Parathyroid adenoma (tissue), 2 donors: ENCODE measurements around the gene PHRF1.

Source experiments
- H2AFZ ChIP-seq: fragments of 300-600 bp; sonication (generic); one replicate; pipeline ENCODE4 v1.7.0; 2017; ENCODE audit warnings: antibody characterized with exemption, mild to moderate bottlenecking
- H3K27ac ChIP-seq: fragments of 300-600 bp; sonication (generic); one replicate; pipeline ENCODE4 v1.7.0; 2017
- H3K27me3 ChIP-seq: fragments of 300-600 bp; sonication (generic); one replicate; pipeline ENCODE4 v1.7.0; 2017; ENCODE audit warnings: low read length; ENCODE audit not compliant: control insufficient read depth, insufficient read depth
- H3K36me3 ChIP-seq: fragments of 300-600 bp; sonication (generic); one replicate; pipeline ENCODE4 v1.7.0; 2017; ENCODE audit warnings: low read length; ENCODE audit not compliant: control insufficient read depth, insufficient read depth
- H3K4me1 ChIP-seq: fragments of 300-600 bp; sonication (generic); one replicate; pipeline ENCODE4 v1.7.0; 2017; ENCODE audit warnings: control low read depth
- H3K4me2 ChIP-seq: fragments of 300-600 bp; sonication (generic); one replicate; pipeline ENCODE4 v1.7.0; 2017; ENCODE audit warnings: low read length
- H3K4me3 ChIP-seq: fragments of 300-600 bp; sonication (generic); one replicate; pipeline ENCODE4 v1.7.0; 2017; ENCODE audit warnings: low read depth, low read length
- H3K79me2 ChIP-seq: fragments of 300-600 bp; sonication (generic); one replicate; pipeline ENCODE4 v1.7.0; 2017; ENCODE audit warnings: control low read depth
- H3K9ac ChIP-seq: fragments of 300-600 bp; sonication (generic); one replicate; pipeline ENCODE4 v1.7.0; 2017; ENCODE audit warnings: mild to moderate bottlenecking
- H3K9me3 ChIP-seq: fragments of 300-600 bp; sonication (generic); one replicate; pipeline ENCODE4 v1.7.0; 2017; ENCODE audit warnings: low read length; ENCODE audit not compliant: control insufficient read depth
- TF ChIP-seq, protein P1 (sequence below): fragments of 300-600 bp; sonication (generic); IDR thresholded peaks from one replicate; pipeline ENCODE4 v1.7.0; 2017; ENCODE audit warnings: antibody characterized with exemption, mild to moderate bottlenecking
- donor health status: primary hyperparathyroidism.

PHRF1 gene

GRCh38 chr11:640021-640706, 63.9 kb downstream of the PHRF1 start:
- H3K4me2 ChIP-seq, result no peak overlapping the region
- H3K36me3 ChIP-seq, result no peaks in the 10 kb centered on the region
- no peak overlapping the region for H2AFZ ChIP-seq
- H3K4me3 ChIP-seq, result no peak overlapping the region
- TF ChIP-seq, protein P1, sequence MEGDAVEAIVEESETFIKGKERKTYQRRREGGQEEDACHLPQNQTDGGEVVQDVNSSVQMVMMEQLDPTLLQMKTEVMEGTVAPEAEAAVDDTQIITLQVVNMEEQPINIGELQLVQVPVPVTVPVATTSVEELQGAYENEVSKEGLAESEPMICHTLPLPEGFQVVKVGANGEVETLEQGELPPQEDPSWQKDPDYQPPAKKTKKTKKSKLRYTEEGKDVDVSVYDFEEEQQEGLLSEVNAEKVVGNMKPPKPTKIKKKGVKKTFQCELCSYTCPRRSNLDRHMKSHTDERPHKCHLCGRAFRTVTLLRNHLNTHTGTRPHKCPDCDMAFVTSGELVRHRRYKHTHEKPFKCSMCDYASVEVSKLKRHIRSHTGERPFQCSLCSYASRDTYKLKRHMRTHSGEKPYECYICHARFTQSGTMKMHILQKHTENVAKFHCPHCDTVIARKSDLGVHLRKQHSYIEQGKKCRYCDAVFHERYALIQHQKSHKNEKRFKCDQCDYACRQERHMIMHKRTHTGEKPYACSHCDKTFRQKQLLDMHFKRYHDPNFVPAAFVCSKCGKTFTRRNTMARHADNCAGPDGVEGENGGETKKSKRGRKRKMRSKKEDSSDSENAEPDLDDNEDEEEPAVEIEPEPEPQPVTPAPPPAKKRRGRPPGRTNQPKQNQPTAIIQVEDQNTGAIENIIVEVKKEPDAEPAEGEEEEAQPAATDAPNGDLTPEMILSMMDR, result no peak
- H3K4me1 ChIP-seq, result no peaks in the 10 kb centered on the region
- H3K27ac ChIP-seq, result no peak overlapping the region
- no peaks in the 10 kb centered on the region for H3K9me3 ChIP-seq
- no peak overlapping the region for H3K9ac ChIP-seq
- H3K79me2 ChIP-seq, result no peaks in the 10 kb centered on the region
- no peaks in the 10 kb centered on the region for H3K27me3 ChIP-seq

DNA sequence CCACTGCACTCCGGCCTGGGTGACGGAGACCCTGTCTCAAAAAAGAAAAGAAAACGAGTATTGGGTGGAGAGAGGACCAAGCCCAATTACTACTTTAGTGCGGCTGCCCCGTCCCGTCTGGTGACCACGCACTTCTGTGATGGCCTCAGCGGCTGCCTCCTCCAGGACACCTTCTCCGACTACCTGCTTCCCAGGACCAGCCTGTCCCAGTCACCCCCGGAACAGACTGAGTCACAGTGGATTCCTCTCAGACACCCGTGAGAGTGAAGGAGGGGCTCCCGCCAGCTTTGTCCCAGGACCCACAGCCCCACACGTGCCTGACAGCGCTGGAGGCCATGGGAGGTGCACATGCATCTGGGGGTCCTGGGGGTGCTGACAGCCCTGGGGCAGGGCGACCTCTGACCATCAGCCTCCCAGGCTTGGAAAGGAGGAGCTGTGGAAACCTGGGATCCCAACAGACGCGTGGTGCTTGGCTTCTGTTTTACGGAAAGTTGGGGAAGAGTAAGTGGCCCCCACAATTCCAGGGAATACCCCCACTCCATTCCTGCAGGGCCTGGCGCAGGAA, 65.6 kb downstream of the PHRF1 start:
- H3K4me1 ChIP-seq, result no peaks in the 10 kb centered on the region
- H3K4me2 ChIP-seq, result no peak overlapping the region
- H3K36me3 ChIP-seq, result no peaks in the 10 kb centered on the region

DNA sequence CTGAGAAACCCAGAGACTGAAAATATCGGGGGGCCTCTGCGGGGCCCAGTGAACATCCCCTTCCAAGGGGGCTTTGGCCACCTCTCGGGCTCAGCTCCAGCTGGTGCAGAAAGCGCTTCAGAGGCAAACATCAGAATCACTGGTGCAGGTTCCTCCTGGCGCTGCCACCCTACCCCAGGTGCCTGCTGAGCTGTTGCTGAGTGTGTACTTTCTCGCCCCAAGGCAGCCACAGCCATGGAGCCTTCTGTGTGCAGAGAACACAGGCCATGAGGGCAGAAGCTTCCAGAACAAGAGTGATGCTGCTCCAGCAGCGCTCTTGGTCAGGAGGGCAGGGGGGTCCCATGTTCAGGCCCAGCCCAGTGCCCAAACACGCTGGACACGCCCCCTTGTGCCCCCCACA, 67.1 kb downstream of the PHRF1 start:
- no peaks in the 10 kb centered on the region for H3K27me3 ChIP-seq
- H3K4me3 ChIP-seq, result no peak overlapping the region
- no peak overlapping the region for H2AFZ ChIP-seq
- H3K27ac ChIP-seq, result no peak overlapping the region
- no peaks in the 10 kb centered on the region for H3K79me2 ChIP-seq
- H3K36me3 ChIP-seq, result no peaks in the 10 kb centered on the region
- H3K9ac ChIP-seq, result no peak overlapping the region
- H3K4me1 ChIP-seq, result no peaks in the 10 kb centered on the region
- no peak overlapping the region for H3K4me2 ChIP-seq
- no peaks in the 10 kb centered on the region for H3K9me3 ChIP-seq
- TF ChIP-seq, protein P1, result no peak

More for the DNA sequence above, 65.6 kb downstream of the PHRF1 start:
- Histone ChIP-seq H3K9me3 (no peaks in the 10 kb centered on the region), H3K4me3 (no peak overlapping the region), H3K27ac (no peak overlapping the region), H3K79me2 (no peaks in the 10 kb centered on the region), H2AFZ (no peak overlapping the region), H3K9ac (no peak overlapping the region), H3K27me3 (no peaks in the 10 kb centered on the region)
- TF ChIP-seq, protein P1, result no peak

GRCh38 chr11:643849-644738, 67.8 kb downstream of the PHRF1 start:
- H2AFZ ChIP-seq, result no peak overlapping the region
- H3K4me1 ChIP-seq, result no peaks in the 10 kb centered on the region
- H3K4me2 ChIP-seq, result no peak overlapping the region
- no peaks in the 10 kb centered on the region for H3K27me3 ChIP-seq
- no peak overlapping the region for H3K4me3 ChIP-seq
- no peaks in the 10 kb centered on the region for H3K79me2 ChIP-seq
- no peak overlapping the region for H3K27ac ChIP-seq
- H3K9me3 ChIP-seq, result no peaks in the 10 kb centered on the region
- H3K36me3 ChIP-seq, result no peaks in the 10 kb centered on the region
- TF ChIP-seq, protein P1, result no peak
- H3K9ac ChIP-seq, result no peak overlapping the region
